Activated CD8-positive, alpha-beta memory T cell treated with anti-CD3 and anti-CD28 coated beads, Interleukin-2, amount 50 U/mL, for 24 hours (primary cell): ENCODE data around the gene RRP1.
"Not testable (repeated sequence)": the region's sequence is repeated elsewhere in the genome, so short reads cannot be mapped to it uniquely, and the experiment has no call there.

Experiments
- DNase-seq: peaks from one replicate; pipeline ENCODE4 v3.0.0-alpha.2; 2020; ENCODE audit errors: extremely low read depth

The RRP1 gene

GRCh38 chr21:43816611-43817071 lies 27.3 kb downstream of the RRP1 start:
- DNase-seq, result no peak

- DNase-seq, result no peak
These were observed 28.0 kb downstream of the RRP1 start for GRCh38 chr21:43817157-43818086.

GRCh38 chr21:43818685-43819084 lies 29.3 kb downstream of the RRP1 start:
- no peak for DNase-seq

GRCh38 chr21:43819511-43820405 lies 30.4 kb downstream of the RRP1 start:
- DNase-seq, result no peak

DNA sequence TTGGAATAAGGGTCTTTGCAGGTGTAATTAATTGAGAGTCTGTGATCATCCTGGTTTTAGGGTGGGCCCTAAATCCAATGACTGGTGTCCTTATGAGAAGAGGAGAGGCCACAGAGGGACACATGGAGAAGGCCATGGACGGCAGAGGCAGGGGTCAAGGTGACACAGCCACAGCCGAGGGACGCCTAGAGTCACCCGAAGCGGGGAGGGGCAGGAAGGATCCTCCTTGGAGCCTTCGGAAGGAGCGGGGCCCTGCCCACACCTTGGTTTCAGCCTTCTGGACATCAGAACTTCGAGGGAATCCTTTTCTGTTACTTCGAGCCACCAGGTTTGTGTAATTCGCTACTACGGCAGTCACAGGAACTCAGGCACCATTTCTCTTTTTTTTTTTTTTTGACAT lies 31.1 kb downstream of the RRP1 start:
- DNase-seq, result no peak

DNA sequence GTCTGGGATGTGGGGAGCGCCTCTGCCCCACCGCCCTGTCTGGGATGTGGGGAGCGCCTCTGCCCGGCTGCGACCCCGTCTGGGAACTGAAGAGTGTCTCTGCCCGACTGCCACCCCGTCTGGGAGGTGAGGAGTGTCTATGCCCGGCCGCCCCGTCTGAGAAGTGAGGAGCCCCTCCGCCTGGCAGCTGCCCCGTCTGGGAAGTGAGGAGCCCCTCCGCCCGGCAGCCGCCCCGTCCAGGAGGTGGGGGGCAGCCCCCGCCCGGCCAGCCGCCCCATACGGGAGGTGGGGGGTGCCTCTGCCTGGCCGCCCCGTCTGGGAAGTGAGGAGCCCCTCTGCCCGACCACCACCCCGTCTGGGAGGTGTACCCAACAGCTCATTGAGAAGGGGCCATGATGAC lies 32.8 kb downstream of the RRP1 start:
- not testable (repeated sequence) for DNase-seq

DNA sequence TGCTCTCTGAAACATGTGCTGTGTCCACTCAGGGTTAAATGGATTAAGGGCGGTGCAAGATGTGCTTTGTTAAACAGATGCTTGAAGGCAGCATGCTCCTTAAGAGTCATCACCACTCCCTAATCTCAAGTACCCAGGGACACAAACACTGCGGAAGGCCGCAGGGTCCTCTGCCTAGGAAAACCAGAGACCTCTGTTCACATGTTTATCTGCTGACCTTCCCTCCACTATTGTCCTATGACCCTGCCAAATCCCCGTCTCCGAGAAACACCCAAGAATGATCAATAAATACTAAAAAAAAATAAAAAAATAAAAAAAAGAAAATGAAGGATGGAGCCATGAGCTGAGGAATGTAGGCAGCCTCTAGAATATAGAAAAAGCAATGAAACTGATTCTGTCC lies 33.4 kb downstream of the RRP1 start:
- DNase-seq, result not testable (repeated sequence)

DNA sequence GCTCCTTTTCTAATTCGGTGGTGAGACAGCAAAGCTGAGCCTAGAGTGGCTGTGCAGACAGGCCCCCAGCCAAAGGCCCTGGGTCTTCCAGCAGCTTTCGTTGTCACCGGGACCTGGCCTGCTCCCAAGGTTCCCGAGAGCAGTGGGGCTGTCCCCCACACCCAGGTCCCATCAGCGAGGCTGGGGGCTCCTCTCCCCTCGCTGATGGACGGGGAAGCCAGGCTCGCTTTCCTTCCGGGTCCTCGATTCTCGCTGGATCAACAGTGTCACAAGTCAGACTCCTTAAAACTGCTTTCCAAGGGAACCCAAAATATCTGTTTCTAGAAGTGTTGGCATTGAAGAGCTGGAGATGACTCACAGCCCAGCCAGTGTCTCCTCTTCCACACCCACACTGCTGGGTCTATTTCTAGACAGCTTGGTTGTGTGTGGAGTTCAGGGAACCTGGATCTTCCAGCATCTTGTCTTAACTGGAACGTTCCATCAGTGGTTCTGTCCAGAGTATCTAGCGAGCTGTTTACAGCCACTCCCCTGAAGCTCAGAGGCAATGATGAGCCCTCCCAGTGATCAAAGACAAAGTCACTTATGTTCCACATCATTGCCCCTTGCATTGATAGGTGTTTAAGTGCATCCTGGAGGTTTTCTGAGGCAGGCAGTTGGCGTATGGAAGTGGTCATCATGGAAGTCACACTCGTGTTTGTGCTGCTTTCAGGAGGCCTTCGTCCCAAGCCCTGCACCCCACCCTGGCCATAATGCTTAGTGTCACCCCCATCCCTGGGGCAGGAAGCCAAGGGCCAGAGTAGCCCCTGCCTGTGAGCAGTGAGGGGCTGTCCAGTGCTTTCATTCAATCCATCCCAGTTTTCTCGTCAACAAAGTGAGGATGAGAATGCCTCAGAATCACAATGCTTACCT lies 35.2 kb downstream of the RRP1 start:
- DNase-seq, result no peak

DNA sequence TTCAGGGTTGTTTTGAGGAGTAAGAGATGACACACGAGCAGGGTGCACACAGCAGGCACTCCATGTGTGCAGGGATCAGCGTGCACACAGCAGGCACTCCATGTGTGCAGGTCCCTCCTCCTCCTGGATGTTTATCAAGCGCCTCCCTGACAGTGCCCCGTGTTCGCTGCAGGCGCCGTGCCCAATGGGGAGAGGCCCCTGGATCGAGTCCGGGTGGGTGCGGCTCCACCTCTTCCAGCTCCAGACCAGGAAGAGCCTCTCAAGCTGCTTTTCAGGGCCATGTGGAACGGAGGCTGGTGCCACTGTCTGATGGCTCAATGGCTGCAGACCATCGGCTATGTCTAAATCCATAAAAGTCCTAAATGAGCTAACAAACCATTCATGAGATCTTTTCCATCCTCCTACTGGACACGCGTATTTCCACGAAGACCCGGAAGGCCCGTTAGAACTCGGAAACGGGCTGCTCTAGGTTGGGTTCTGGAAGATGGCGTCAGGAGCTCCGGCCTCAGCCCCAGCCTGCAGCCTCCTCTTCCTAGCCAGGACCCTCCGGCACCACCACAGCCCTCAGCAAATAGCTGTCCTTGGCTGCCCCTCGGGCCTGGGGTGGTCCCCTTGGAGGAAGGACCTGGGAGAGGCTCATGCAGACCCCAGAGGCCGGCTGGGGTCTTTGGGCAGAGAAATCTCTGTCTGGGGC lies 36.0 kb downstream of the RRP1 start:
- no peak for DNase-seq

DNA sequence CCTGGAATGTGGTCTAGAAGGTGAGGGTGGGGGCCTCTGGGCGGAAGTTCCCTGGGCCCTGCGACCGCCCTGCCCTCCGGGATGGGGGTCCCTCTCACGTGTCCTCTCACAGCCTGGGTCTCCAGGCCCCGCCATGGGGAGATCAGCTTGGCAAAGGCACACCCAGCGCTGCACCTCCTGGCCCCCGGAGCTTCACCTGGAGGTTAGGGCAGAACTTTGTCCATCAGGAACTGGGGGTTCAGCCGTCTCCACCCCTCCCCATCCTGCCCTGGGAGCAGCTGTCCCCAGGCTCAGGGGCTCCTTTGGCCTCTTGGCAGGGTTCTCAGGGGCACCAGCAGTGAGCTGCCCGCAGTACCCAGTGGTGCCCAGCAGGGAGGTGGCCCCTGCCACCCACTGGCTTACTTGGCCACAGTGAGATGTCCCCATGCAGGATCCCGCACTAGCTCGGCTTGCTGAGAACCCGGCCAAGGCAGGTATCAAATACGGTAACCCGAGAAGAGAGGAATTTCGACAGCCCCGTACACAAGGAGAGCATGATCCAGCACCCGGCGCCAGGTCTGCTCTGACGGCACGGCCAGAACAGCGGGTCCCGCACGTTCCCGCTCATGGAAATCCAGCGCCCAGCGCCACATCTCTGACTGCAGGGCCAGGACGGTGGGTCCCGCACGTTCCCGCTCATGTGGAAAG lies 36.7 kb downstream of the RRP1 start:
- no peak for DNase-seq

DNA sequence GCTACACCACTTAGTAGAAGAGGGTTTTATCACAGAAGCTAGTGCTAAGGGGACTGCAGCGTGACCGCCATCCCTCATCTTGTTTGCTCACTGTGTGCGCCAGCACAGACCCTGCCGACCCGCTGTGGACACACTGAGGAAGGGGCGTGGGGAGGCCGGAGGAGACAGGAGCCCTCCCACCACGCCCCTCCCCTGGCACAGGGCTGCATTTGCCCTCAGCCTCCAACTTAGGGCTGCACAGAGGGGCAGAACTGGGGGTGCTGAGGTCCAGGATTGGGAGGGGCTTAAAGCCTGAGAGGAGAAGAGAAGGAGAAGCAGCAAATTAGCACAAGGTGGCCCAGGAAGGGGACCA lies 37.2 kb downstream of the RRP1 start:
- DNase-seq, result no peak

- DNase-seq, result no peak
These were observed 37.7 kb downstream of the RRP1 start for GRCh38 chr21:43827015-43827611.

- DNase-seq, result no peak
These were observed 39.8 kb downstream of the RRP1 start for GRCh38 chr21:43829161-43829560.

DNA sequence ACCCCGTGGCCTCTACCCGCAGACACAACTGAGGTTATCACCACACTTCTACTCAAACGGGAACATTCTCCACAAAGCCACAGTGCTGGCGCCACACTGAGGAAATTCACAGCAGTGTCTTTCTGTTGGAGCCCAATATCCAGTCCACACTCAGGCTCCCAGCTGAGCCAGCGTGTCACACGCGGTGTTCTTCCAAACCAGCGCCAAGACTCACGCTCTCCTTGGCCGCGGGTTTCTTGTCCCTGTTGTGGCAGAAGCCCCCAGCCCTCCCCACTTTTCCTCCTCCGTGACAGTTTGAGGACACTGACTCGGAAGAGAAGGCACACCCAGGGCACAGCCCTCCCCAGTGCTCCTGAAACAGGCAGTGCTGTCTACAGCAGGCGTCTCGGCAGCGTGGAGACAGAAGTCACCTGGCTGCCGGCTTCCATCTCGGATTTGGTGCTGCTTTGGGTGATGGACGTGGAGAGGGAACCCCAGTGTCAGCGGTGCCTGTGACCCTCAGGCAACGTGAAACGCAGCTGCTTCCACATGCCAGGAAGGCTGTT lies 40.3 kb downstream of the RRP1 start:
- DNase-seq, result no peak

GRCh38 chr21:43832158-43832550 lies 42.8 kb downstream of the RRP1 start:
- no peak for DNase-seq

- no peak for DNase-seq
These were observed 43.3 kb downstream of the RRP1 start for GRCh38 chr21:43832648-43833047.

GRCh38 chr21:43834146-43834905 lies 44.9 kb downstream of the RRP1 start:
- DNase-seq, result no peak

DNA sequence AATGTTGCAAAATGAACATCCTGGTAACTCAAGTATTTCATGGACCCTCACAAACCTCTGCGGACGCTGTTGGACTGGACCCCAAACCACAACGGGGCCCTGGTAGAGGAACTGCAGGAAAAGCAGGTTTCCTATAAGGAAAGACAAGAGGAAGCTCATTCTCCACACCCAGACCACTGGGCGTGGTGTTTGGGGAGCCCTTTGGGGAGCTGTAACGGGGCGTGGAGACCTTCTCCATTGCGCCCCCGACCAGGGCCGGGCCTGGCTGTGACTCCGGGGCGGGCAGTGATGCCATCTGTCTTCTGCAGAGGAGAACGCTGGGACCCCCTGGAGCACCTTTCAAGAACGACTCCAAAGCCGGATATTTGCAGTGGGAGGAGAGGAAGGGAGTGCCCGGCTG lies 45.7 kb downstream of the RRP1 start:
- DNase-seq, result no peak

DNA sequence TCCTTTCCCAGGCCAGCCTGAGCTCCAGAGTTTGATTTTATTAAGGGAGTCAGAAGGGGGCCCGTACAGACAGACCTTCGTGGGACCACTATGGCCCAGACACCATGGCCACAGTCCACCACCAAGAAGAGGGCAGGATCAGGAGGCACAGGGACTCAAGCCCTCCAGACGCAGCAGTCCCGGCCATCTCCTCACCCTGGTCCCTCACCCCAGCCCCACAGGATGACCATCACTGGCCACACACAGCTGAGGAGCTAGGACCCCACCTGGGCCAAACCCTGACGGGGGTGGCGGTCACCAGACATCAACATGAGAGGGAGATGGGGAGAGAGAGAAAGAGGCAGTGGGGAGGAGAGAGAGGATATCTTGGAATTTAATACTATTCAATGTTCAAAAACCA lies 46.5 kb downstream of the RRP1 start:
- DNase-seq, result no peak
